Activated CD4-positive, alpha-beta T cell treated with anti-CD3 and anti-CD28 coated beads for 24 hours (primary cell): ENCODE results near the gene OLAH.

Experiments
- DNase-seq, 2 donors: peaks; one replicate each; pipeline ENCODE4 v3.0.0-alpha.2; 2020; ENCODE audit warnings: low read depth in 2 of 2

OLAH gene

DNA sequence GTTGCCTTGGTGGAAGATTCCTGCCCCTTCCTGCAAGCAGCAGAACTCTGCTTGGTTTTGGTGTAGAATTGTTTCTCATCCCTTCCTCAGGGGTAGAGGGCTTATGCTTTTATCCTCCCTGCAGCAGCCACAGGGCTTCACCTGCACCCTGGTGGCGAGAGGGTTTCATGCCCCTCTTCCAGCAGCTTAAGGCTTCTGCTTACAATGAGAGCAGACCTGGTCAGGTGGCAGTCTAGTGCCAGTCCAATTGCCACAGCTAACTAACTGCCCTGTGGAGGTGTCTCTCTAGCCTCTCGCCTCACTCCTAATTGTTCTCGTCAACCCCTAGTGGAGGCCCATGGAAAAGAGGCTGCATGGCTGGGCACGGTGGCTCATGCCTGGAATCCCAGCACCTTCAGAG is 25.5 kb downstream of the OLAH start:
- DNase-seq: no peak

DNA sequence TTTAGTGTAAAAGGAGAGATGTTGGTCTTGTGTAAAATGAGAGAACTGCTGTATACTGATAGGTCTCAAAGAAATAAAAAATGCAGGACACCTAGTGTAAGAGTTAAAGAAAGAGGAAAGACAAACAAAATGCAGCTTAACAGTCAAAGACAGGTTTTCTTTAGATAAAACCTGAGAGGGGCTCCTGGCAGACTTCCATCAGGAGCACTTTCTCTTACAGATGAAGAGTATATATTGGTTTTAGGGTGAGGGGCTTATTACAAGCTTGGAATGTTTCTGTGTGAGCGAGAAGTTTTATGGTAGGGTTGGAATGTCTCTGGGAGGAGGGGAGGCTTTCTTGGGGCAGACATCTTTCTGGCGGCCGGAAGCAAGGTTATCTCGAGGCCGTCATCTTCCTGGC is 28.6 kb downstream of the OLAH start:
- DNase-seq: no peak

DNA sequence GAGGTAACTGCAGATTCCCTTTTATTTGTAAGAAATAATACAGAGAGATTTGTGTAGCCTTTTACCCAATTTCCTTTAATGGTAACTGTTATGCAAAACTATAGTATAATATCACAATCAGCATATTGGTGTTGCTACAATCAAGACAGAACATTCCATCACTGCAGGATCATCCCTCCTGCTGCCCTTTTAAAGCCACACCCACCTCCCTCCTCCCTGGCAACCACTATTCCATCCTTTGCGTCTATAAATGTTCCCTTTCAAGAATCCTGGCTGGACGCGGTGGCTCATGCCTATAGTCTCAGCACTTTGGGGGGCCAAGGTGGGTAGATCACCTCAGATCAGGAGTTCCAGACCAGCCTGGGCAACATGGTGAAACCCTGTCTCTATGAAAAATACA is 31.7 kb downstream of the OLAH start:
- DNase-seq: no peak

DNA sequence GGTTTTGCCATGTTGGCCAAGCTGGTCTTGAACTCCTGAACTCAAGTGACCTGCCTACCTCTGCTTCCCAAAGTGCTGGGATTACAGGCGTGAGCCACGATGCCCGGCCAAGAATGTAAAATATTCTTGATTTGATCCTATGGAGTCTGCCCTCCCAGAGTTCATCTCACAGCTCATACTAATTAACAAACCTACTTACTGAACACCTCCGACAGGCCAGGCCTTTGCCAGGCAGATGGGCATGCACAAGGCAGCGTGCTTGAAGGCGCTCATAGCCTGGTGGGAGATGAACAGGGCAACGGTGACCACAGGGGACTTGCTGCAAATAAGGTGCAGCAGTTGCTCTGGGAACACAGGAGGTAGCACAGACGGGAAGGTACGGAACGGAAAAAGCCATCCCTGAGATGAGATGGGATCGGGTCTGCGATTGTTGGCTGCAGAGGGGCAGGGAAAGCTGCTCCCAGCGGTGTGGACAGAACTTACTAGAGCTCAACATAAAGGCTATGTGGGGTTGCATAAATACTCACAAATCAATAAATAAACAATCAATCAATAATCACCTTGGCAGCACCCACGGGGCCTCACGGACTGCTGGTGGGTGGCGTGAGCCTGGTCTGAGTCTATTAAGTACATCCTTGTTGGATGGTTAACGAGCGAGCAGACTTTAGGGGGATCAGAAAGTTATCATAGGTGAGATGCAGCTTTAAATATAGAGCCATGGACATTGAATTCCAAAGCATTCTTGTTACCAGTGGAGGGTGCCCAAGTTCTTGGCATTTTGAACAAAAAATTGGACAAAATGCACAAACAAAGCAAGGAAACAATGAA is 40.1 kb downstream of the OLAH start:
- DNase-seq: no peak

DNA sequence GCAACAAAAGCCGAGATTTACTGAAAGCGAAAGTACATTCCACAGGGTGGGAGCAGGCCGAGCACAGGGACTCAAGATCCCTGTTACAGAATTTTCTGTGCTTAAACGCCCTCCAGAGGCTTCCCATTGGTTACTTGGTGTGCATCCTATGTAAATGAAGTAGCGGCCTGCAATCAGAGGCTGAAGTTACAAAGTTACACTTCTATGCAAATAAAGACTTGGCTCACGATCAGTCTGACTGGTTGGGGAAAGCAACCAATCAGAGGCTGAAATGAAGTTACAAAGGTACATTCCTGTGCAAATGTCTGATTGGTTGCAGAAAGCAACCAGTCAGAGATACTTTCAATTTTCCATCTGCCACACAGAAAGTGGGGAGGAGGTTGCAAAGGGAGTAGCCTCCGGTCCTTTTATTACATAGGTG is 40.8 kb downstream of the OLAH start:
- no peak for DNase-seq

DNA sequence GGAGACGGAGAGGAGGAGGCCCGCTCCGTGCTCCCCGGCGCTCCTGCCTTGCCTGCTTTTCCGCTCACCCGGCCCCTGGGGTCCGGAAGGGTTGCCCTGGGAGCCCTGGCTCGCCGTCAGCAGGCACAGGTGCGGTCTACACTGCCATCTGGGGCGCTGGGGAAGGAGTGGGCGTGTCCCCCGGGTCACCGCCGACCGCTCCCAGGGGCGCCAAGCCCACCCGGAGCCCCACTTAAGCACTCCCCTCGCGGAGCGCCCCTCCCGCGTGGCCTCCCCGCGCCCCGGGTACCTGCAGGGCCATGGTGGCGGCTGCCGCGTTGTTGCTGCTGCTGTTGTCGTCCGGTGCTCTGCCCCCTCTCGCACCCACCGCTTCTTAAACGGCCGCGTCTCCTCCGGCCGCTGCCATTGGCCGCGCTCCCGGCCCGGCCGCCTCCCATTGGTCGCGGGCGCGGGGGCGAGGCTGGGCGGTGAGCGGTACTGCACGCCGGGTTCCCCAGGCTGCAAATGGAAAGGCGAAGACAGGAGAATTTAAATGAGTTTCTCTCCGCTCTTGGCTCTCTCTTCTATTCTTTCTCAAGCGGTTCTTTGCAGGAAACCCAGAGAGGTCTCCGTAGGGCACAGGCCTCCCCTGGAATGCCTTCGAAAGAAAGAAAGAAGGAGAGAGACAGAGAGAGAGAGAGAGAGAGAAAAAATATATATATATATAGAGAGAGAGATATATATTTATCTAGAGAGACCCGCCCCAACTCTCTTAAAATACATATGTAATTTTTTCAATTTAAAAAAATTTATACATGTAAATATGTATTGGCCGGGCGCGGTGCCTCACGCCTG is 44.9 kb downstream of the OLAH start, which contains the start of gene ACBD7:
TSS of gene ACBD7 (minus strand) at position 349 of the 834 bp plus-strand sequence. CDS start at position 301, 48 bp downstream.
- peak; percentile 70 to 74 for DNase-seq

DNA sequence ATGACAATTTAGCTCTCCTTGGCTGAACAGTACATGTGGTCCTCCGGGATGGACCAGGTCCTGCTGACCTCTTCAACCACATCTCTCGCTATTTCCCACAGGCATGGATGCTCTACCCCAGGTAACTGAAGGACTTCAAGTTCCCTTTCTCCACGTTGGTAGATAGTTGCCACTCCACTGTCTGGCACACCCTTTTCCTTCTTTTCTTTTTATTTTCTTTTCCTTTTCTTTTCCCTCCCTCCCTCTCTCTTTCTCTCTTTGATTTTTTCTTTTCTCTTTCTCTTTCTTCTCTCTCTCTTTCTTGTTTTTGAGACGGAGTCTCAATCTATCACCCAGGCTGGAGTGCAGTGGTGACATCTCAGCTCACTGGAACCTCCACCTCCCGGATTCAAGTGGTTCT is 47.7 kb downstream of the OLAH start:
- DNase-seq: no peak

DNA sequence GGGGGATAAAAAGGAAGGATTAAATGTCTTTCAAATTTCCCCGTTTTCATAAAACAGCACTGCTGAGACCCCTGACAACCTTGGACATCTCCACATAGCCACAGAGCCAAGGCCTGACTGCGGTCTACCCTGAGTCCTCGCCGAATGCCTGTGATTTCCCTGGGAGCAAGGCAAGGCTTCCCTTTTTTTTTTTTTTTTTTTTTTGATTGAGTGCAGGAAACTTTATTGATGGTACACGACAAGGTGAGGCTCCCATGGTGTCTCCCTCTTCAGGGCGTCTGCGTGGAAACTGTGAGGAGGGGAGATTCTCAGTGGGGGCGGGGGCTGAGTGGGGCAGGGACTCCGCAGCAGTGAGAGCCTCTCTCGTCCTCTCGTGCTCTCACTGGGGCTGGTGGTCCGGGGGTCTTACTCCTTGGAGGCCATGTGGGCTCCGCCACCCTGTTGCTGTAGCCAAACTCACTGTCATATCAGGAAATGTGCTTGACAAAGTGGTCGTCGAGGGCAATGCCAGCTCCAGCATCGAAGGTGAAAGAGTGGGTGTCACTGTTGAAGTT is 49.2 kb downstream of the OLAH start:
- DNase-seq: no peak

DNA sequence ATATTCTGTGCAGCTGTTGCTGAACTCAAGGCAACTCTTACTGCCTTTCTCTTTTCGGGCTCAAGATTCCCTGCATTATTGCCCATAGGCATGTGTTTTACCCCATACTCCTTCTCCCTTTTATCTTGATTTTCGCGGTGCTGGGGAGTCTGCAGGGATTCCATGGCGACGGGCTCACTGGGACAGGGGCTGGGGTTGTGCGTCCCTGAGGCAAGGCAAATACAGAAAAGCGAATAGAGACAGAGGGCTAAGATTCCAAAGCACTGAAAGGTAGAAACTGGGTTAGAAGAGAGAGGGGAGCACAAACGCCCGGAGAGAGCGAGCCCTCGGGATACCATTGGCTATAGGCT is 52.9 kb downstream of the OLAH start:
- DNase-seq: no peak

DNA sequence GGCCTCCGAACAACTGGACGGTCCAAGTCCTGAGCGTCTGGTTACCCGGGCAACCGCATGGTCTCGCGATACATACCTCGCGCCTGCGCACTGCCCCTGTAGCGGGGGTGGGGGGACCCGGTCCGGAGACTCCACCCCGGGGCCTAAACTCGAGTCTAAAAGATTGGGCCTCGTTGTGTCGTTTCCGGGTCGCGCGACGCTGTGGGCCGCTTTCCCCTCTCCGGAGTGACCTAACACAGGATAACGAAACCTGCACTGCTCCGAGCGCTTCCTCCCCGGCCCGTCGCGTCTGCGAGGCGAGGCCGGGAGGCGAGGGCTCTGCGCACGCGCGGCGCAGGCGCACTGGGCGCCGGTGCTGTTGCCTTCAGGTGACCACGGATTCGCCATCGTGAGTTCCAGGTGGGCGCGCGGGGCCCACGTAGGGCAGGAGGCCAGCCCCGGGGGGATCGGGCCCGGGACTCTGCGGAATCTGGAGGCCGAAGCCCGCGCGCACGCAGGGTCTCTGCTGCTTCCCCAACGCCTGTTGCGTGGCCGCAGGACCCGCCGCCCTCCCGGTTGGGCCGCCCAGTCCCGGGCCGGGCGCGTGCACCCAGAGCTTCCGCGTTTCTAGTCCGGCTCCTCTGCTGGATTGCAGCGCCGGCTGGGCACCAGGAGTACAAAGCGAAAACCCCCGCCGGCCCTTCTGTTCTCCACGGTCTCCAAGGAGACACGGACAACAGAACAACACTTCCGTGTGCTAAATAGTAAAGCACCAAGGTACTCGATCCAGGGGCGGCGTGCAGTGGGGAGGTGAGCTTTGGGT is 53.5 kb downstream of the OLAH start, which contains the start of gene RPP38:
TSS of gene RPP38 (plus strand) at position 345 of the 802 bp plus-strand sequence. CDS start 5,960 bp downstream, outside the sequence.
- DNase-seq: peak; percentile 92 to 95

DNA sequence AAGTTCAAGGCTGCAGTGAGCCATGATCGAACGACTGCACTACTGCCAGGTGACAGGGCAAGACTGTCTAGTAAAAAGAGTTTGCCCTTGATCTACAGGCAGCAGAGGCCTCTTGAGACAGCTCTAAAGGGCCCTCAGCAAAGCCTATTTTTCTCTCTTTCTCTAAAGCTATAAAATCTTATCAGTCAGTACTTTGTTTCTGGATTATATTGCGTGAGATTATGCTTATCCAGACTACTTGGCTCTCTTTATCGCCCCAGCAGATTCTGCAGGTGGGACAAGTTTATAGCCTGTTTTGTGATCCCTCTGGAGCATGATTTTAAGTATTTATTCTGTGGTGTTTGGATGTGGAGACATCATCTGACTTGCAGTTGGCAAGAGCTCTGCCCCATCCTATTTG is 56.1 kb downstream of the OLAH start:
- DNase-seq: no peak

DNA sequence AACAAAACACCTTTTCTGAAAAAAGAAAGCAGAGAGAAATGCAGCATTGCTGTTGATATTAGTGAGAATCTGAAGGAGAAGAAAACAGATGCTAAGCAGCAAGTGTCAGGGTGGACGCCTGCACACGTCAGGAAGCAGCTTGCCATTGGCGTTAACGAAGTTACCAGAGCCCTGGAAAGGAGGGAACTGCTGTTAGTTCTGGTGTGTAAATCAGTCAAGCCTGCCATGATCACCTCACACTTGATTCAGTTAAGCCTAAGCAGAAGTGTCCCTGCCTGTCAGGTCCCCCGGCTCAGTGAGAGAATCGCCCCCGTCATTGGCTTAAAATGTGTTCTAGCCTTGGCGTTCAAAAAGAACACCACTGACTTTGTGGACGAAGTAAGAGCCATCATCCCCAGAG is 59.8 kb downstream of the OLAH start:
- DNase-seq: no peak

DNA sequence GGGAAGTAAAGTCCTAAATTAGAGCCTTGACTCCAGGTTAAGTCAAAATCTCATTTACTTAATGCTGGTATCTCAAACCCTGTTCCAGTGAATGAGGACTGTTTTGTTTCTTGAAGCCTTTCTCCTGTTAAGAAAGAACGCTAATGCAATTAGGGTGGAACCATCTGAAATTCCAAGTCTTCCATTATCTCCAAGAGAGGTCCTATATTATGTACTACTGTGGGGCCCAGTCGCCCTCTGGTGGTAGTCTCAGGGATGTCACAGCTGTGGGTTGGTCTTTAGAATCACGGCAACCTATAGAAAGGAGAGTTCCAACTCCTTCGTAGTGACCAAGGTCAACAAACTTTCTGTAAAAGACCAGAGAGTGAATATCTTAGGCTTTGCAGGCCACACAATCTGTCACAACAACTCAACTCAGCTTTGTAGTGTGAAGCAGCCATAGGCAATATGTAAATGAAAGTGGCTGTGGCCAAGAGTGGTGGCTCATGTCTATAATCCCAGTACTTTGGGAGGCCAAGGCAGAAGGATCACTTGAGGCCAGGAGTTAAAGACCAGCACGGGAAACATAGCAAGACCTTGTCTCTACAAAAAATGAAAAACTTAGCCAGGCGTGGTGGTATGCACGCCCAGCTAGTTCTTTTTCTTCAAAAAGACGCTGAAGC is 62.7 kb downstream of the OLAH start:
- peak; percentile 54 to 58 for DNase-seq

DNA sequence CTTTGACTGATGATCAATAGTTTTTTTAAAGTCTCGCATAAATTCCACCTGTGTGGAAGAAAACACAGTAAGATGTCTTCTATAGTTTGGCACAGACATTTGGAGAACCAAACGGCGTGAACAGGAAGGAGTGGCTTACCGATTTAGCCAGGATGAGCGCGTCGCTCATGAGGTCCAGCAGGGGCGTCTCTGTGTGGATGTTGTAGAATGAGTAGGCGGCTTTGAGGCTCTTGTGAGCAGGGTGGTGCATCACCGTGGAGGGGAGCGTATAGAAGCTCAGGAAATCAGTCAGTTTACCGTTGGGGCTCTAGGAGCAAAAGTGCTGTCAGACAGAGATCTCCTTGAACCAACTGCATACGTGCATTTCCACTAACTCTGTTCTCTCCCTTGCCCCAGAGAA is 68.9 kb downstream of the OLAH start:
- DNase-seq: no peak

DNA sequence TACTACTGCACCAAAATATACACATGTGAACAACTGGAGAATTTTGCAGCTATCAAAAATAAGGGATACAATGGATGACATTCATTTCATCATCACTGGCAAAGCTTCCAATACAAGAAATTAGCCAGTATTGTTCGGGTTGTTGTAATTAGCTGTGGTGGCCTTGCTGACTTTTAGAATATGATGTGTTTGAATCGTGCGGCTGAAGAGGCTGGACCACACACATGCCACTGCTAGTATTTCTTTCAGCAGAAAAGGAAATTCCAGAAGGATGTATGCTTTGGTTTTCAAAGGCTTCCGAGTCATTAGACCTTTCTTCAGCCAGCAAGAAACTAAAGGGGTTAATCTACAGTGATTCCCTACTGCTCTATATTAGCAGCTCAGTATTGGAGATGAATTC is 70.0 kb downstream of the OLAH start:
- DNase-seq: no peak

DNA sequence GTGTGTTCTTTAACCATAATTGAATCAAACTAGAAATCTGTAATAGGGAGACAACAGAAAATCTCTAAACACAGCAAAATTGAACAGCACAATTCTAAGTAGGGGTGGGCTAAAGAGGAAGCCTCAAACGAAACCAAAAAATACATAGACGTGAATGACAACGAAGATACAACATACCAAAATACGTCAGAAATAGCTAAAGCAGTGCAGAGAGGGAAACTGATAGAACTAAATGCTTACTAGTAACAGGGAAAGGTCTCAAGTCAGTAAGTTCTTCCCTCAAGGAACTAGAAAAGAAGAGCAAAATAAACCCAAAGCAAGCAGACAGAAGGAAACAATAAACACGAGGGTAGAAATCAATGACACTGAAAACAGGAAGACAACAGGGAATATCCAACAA is 72.5 kb downstream of the OLAH start:
- no peak for DNase-seq

DNA sequence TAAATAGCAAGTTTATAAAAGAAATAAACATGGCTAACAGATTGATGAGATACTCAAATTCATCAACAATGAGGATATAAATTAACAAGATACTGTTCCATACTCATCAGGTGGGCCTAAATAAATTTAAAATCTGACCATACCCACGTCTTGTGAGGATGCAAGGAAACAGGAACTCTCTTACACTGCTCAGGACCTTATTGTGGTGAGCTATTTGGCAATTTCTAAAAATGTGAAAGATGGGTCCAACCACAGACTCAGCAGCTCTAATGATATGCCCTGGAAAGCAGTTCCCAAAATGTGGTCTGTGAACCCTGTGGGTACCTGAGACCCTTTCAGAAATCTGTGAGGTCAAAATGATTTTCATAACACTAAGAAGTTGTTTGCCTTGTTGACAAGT is 74.9 kb downstream of the OLAH start:
- DNase-seq: no peak

DNA sequence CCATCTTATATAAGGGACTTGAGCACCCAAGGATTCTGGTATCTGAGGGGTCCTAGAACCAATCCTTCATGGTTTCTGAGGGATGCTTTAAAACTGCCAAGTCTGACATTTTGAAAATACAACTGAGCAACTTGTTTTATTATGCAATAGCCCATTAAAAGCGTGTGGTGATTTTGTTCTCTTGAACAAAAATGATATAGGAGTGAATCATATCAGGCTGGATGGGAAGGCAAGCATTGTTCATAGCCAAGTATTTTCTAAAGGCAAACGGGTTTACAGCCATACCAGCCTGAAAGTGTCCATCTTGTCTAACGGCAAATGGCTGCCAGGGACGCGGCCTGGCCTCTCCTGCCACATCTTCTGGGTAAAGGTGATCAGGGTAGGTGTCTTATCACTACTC is 76.8 kb downstream of the OLAH start:
- no peak for DNase-seq

DNA sequence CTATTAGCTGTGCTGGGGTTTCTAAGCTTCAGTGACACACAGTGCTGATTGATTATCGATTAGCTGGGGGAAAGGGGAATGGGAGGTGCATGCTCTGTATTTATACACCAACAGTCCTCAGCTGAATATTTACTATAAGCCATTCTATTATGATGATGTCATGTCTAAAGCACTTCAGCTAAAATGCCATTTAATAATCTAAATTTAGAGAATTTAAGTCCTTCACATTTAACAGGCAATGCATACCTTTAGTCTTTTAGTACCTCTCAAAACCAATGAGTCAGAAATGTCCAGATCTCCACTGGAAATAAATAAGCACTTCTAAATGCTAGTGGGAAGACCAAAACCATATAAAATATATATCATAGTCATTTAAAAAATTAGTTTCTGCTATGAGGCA is 78.0 kb downstream of the OLAH start:
- DNase-seq: no peak

DNA sequence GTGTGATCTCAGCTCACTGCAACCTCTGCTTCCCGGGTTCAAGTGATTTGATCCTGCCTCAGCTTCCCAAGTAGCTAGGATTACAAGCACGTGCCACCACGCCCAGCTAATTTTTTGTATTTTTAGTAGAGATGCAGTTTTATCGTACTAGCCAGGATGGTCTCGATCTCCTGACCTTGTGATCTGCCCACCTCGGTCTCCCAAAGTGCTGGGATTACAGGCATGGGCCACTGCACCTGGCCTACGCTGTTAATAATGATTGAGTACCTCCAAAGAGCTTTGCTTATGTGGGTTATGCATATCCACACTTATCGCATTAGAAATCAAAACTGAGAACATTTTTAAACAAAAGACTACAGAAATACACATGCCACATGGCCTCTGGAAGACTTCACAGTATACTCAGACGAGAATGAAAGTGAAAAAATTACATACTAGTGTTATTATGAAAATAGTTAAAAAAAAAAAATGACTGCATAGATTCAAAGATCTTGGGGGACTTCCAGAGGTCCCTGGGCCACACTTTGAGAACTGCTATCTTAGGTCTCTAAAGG is 78.8 kb downstream of the OLAH start:
- no peak for DNase-seq
